ENCODE data around the gene KLF13. TPM values are rescaled to one million over a fixed set of nuclear protein-coding genes. Genes with fewer than 3 reads are reported as not detected.

The KLF13 gene
- total RNA-seq, 1 donor from 2014 or later, result 52.9 TPM

- no peak for DNase-seq (ENCODE audit: extremely low read depth, low read depth, low spot score)
Observed at GRCh38 chr15:31397851-31398661, 71.4 kb downstream of the KLF13 start.

- no peak for DNase-seq (ENCODE audit: extremely low read depth, low read depth, low spot score)
Observed at GRCh38 chr15:31398677-31399301, 72.2 kb downstream of the KLF13 start.

- no peak for DNase-seq (ENCODE audit: extremely low read depth, low read depth, low spot score)
Observed at GRCh38 chr15:31399544-31400171, 73.0 kb downstream of the KLF13 start.

- DNase-seq (ENCODE audit: extremely low read depth, low read depth, low spot score), result no peak
Observed at GRCh38 chr15:31400222-31400927, 73.7 kb downstream of the KLF13 start.

- no peak for DNase-seq (ENCODE audit: extremely low read depth, low read depth, low spot score)
Observed at GRCh38 chr15:31401282-31401681, 74.6 kb downstream of the KLF13 start.

- no peak for DNase-seq (ENCODE audit: extremely low read depth, low read depth, low spot score)
Observed at GRCh38 chr15:31402003-31402402, 75.4 kb downstream of the KLF13 start.

- no peak for DNase-seq (ENCODE audit: extremely low read depth, low read depth, low spot score)
Observed at GRCh38 chr15:31402511-31403056, 75.9 kb downstream of the KLF13 start.

GRCh38 chr15:31403096-31403495, 76.5 kb downstream of the KLF13 start:
- DNase-seq (ENCODE audit: extremely low read depth, low read depth, low spot score), result no peak

- no peak for DNase-seq (ENCODE audit: extremely low read depth, low read depth, low spot score)
Observed at GRCh38 chr15:31403606-31404005, 77.0 kb downstream of the KLF13 start.

- no peak for DNase-seq (ENCODE audit: extremely low read depth, low read depth, low spot score)
Observed at GRCh38 chr15:31404345-31404744, 77.7 kb downstream of the KLF13 start.

GRCh38 chr15:31405200-31405920, 78.7 kb downstream of the KLF13 start:
- peak; percentile 16 for DNase-seq (ENCODE audit: extremely low read depth, low read depth, low spot score)

GRCh38 chr15:31407376-31407775, 80.7 kb downstream of the KLF13 start:
- no peak for DNase-seq (ENCODE audit: extremely low read depth, low read depth, low spot score)

- DNase-seq (ENCODE audit: extremely low read depth, low read depth, low spot score), result no peak
Observed at GRCh38 chr15:31407851-31408250, 81.2 kb downstream of the KLF13 start.

- no peak for DNase-seq (ENCODE audit: extremely low read depth, low read depth, low spot score)
Observed at GRCh38 chr15:31408724-31409123, 82.1 kb downstream of the KLF13 start.

GRCh38 chr15:31409171-31409570, 82.5 kb downstream of the KLF13 start:
- DNase-seq (ENCODE audit: extremely low read depth, low read depth, low spot score), result no peak

- DNase-seq (ENCODE audit: extremely low read depth, low read depth, low spot score), result no peak
Observed at GRCh38 chr15:31412824-31413223, 86.2 kb downstream of the KLF13 start.

GRCh38 chr15:31415201-31415600, 88.6 kb downstream of the KLF13 start:
- DNase-seq (ENCODE audit: extremely low read depth, low read depth, low spot score), result no peak

- DNase-seq (ENCODE audit: extremely low read depth, low read depth, low spot score), result no peak
Observed at GRCh38 chr15:31419820-31420219, 93.2 kb downstream of the KLF13 start.

- DNase-seq (ENCODE audit: extremely low read depth, low read depth, low spot score), result no peak
Observed at GRCh38 chr15:31427411-31427810, 100.8 kb downstream of the KLF13 start.

All from glomerular endothelial cell (primary cell).